Trophoblast cell (in vitro differentiated cells and primary cell): ENCODE results near the gene VAPB.

Experiments
- DNase-seq, 2 donors: peaks; one replicate each; pipeline ENCODE4 v3.0.0-alpha.2; 2016
- H2AFZ ChIP-seq: 2 replicates; pipeline ENCODE4 v1.6.1; 2013; ENCODE audit warnings: low read length, moderate library complexity, mild to moderate bottlenecking; ENCODE audit not compliant: insufficient read depth, poor library complexity
- H2AK5ac ChIP-seq: 2 replicates; pipeline ENCODE4 v1.6.1; 2013; ENCODE audit warnings: mild to moderate bottlenecking, low read length
- H2BK120ac ChIP-seq: 2 replicates; pipeline ENCODE4 v1.6.1; 2013; ENCODE audit warnings: low read length, mild to moderate bottlenecking, moderate library complexity; ENCODE audit not compliant: insufficient read depth, poor library complexity
- H2BK12ac ChIP-seq: 2 replicates; pipeline ENCODE4 v1.6.1; 2013; ENCODE audit warnings: mild to moderate bottlenecking, low read length, moderate library complexity
- H2BK5ac ChIP-seq: 2 replicates; pipeline ENCODE4 v1.6.1; 2013; ENCODE audit warnings: low read length, low read depth, moderate library complexity, mild to moderate bottlenecking; ENCODE audit not compliant: poor library complexity
- H3K14ac ChIP-seq: 2 replicates; pipeline ENCODE4 v1.6.1; 2013; ENCODE audit warnings: mild to moderate bottlenecking, low read length
- H3K18ac ChIP-seq: 2 replicates; pipeline ENCODE4 v1.6.1; 2013; ENCODE audit warnings: mild to moderate bottlenecking, low read length
- H3K23ac ChIP-seq: 2 replicates; pipeline ENCODE4 v1.6.1; 2013; ENCODE audit warnings: low read length
- H3K27ac ChIP-seq: 2 replicates; pipeline ENCODE4 v1.5.1; 2013; ENCODE audit warnings: low read depth, mild to moderate bottlenecking, inconsistent platforms, low read length, moderate library complexity
- H3K27me3 ChIP-seq: 2 replicates; pipeline ENCODE4 v1.6.1; 2013; ENCODE audit warnings: inconsistent platforms, mild to moderate bottlenecking, low read length, moderate library complexity; ENCODE audit not compliant: insufficient read depth
- H3K36me3 ChIP-seq, 2 experiments: 1 replicate in 1 of 2; 2 replicates in 1 of 2; pipeline ENCODE4 v1.6.1; 2013; ENCODE audit warnings: low read length in 2 of 2, mild to moderate bottlenecking in 2 of 2, moderate library complexity in 1 of 2; ENCODE audit not compliant: insufficient read depth in 2 of 2, control insufficient read depth in 1 of 2
- H3K4ac ChIP-seq: 2 replicates; pipeline ENCODE4 v1.6.1; 2013; ENCODE audit warnings: low read depth, mild to moderate bottlenecking, low read length, moderate library complexity
- H3K4me1 ChIP-seq, 2 experiments: 1 replicate in 1 of 2; 2 replicates in 1 of 2; pipeline ENCODE4 v1.6.1; 2013; ENCODE audit warnings: low read length in 2 of 2, mild to moderate bottlenecking in 2 of 2, moderate library complexity in 1 of 2; ENCODE audit not compliant: insufficient read depth in 2 of 2, control insufficient read depth in 1 of 2
- H3K4me2 ChIP-seq: 2 replicates; pipeline ENCODE4 v1.6.1; 2013; ENCODE audit warnings: inconsistent platforms, mild to moderate bottlenecking, low read length, moderate library complexity
- H3K4me3 ChIP-seq: 2 replicates; pipeline ENCODE4 v1.5.1; 2013; ENCODE audit warnings: mild to moderate bottlenecking, low read depth, low read length, inconsistent platforms
- H3K79me1 ChIP-seq: one replicate; pipeline ENCODE4 v1.6.1; 2013; ENCODE audit warnings: low read length
- H3K79me2 ChIP-seq: 2 replicates; pipeline ENCODE4 v1.6.1; 2013; ENCODE audit warnings: low read length, mild to moderate bottlenecking; ENCODE audit not compliant: control insufficient read depth, insufficient read depth, poor library complexity
- H3K9ac ChIP-seq: 2 replicates; pipeline ENCODE4 v1.6.1; 2013; ENCODE audit warnings: mild to moderate bottlenecking, low read length
- H3K9me3 ChIP-seq: 2 replicates; pipeline ENCODE4 v1.6.1; 2013; ENCODE audit warnings: low read depth, mild to moderate bottlenecking, control low read depth, inconsistent platforms, low read length; ENCODE audit not compliant: insufficient read depth
- H4K12ac ChIP-seq: 2 replicates; pipeline ENCODE4 v1.6.1; 2013; ENCODE audit warnings: low read depth, mild to moderate bottlenecking, low read length, moderate library complexity
- H4K8ac ChIP-seq: 2 replicates; pipeline ENCODE4 v1.6.1; 2013; ENCODE audit warnings: low read depth, mild to moderate bottlenecking, low read length, moderate library complexity
- H4K91ac ChIP-seq: one replicate; pipeline ENCODE4 v1.6.1; 2013; ENCODE audit warnings: low read depth, mild to moderate bottlenecking, low read length, moderate library complexity
- WGBS: extraction: QIAGEN DNeasy Blood & Tissue Kit; methylation state at CpG from one replicate; pipeline ENCODE4 v1.1.7; 2013; ENCODE audit warnings: missing lambda C conversion rate; ENCODE audit not compliant: insufficient read length, insufficient coverage; ENCODE audit errors: extremely low coverage; 5-methylcytosine and 5-hydroxymethylcytosine counted together

Gene VAPB

GRCh38 chr20:58497076-58497641 is 108.1 kb downstream of the VAPB start:
- no peaks in the 10 kb centered on the region for H3K79me2 ChIP-seq
- no peak overlapping the region for H3K4ac ChIP-seq
- H3K4me1 ChIP-seq = no peaks in the 10 kb centered on the region
- H3K27ac ChIP-seq = no peak overlapping the region
- no peaks in the 10 kb centered on the region for H3K79me1 ChIP-seq
- no peak overlapping the region for H4K12ac ChIP-seq
- H2BK5ac ChIP-seq = no peak overlapping the region
- no peak overlapping the region for H2BK120ac ChIP-seq
- H3K23ac ChIP-seq = no peak overlapping the region
- no peak overlapping the region for H4K91ac ChIP-seq
- H3K18ac ChIP-seq = no peak overlapping the region
- peaks cover 17% of the 10 kb centered on the region for H3K9me3 ChIP-seq
- H3K9ac ChIP-seq = no peak overlapping the region
- H3K4me3 ChIP-seq = no peak overlapping the region
- no peak overlapping the region for H3K4me2 ChIP-seq
- no peak overlapping the region for H3K14ac ChIP-seq
- no peak overlapping the region for H2BK12ac ChIP-seq
- no peak for DNase-seq
- H3K36me3 ChIP-seq = no peaks in the 10 kb centered on the region
- no CpG with 5 or more reads among the region's 16 CpGs for WGBS
- no peak overlapping the region for H2AK5ac ChIP-seq
- no peak overlapping the region for H2AFZ ChIP-seq
- H4K8ac ChIP-seq = no peak overlapping the region
- no peaks in the 10 kb centered on the region for H3K27me3 ChIP-seq

- H3K27ac ChIP-seq = no peak overlapping the region
- no peaks in the 10 kb centered on the region for H3K36me3 ChIP-seq
- no peak for DNase-seq
- no CpG with 5 or more reads among the region's 13 CpGs for WGBS
- H2BK12ac ChIP-seq = no peak overlapping the region
- H3K18ac ChIP-seq = no peak overlapping the region
- no peaks in the 10 kb centered on the region for H3K79me1 ChIP-seq
- no peak overlapping the region for H2AK5ac ChIP-seq
- H3K23ac ChIP-seq = no peak overlapping the region
- H3K9me3 ChIP-seq = peaks cover 19% of the 10 kb centered on the region
- no peak overlapping the region for H4K91ac ChIP-seq
- H4K8ac ChIP-seq = no peak overlapping the region
- H2BK5ac ChIP-seq = no peak overlapping the region
- H2AFZ ChIP-seq = no peak overlapping the region
- H3K4me2 ChIP-seq = no peak overlapping the region
- H3K9ac ChIP-seq = no peak overlapping the region
- H3K27me3 ChIP-seq = no peaks in the 10 kb centered on the region
- H2BK120ac ChIP-seq = no peak overlapping the region
- no peaks in the 10 kb centered on the region for H3K79me2 ChIP-seq
- no peak overlapping the region for H4K12ac ChIP-seq
- H3K4me3 ChIP-seq = no peak overlapping the region
- no peak overlapping the region for H3K4ac ChIP-seq
- no peaks in the 10 kb centered on the region for H3K4me1 ChIP-seq
- H3K14ac ChIP-seq = no peak overlapping the region
Observed at GRCh38 chr20:58497724-58498469, 108.9 kb downstream of the VAPB start.

GRCh38 chr20:58498470-58499068 is 109.5 kb downstream of the VAPB start:
- Histone ChIP-seq H4K12ac (no peak overlapping the region), H2BK12ac (no peak overlapping the region), H3K18ac (no peak overlapping the region), H3K4me2 (no peak overlapping the region), H3K9ac (no peak overlapping the region), H2AK5ac (no peak overlapping the region), H2AFZ (no peak overlapping the region), H2BK120ac (no peak overlapping the region), H3K4ac (no peak overlapping the region), H3K23ac (no peak overlapping the region), H3K36me3 (no peaks in the 10 kb centered on the region), H4K8ac (no peak overlapping the region), H3K14ac (no peak overlapping the region), H3K9me3 (peaks cover 19% of the 10 kb centered on the region), H3K27ac (no peak overlapping the region), H3K79me2 (no peaks in the 10 kb centered on the region), H2BK5ac (no peak overlapping the region), H3K27me3 (no peaks in the 10 kb centered on the region), H3K79me1 (no peaks in the 10 kb centered on the region), H4K91ac (no peak overlapping the region), H3K4me3 (no peak overlapping the region), H3K4me1 (no peaks in the 10 kb centered on the region)
- WGBS = no CpG with 5 or more reads among the region's 9 CpGs
- no peak for DNase-seq

- H3K14ac ChIP-seq = no peak overlapping the region
- no peak overlapping the region for H3K4me2 ChIP-seq
- H2AK5ac ChIP-seq = no peak overlapping the region
- no peaks in the 10 kb centered on the region for H3K27me3 ChIP-seq
- no peaks in the 10 kb centered on the region for H3K4me1 ChIP-seq
- no peak overlapping the region for H3K27ac ChIP-seq
- no peak overlapping the region for H3K4me3 ChIP-seq
- H4K91ac ChIP-seq = no peak overlapping the region
- no peaks in the 10 kb centered on the region for H3K79me1 ChIP-seq
- no peaks in the 10 kb centered on the region for H3K79me2 ChIP-seq
- WGBS = no CpG with 5 or more reads among the region's 7 CpGs
- no peak overlapping the region for H2AFZ ChIP-seq
- H4K8ac ChIP-seq = no peak overlapping the region
- H3K9ac ChIP-seq = no peak overlapping the region
- no peak overlapping the region for H2BK12ac ChIP-seq
- no peak overlapping the region for H3K4ac ChIP-seq
- no peak for DNase-seq
- H2BK5ac ChIP-seq = no peak overlapping the region
- H2BK120ac ChIP-seq = no peak overlapping the region
- peaks cover 25% of the 10 kb centered on the region for H3K9me3 ChIP-seq
- no peak overlapping the region for H4K12ac ChIP-seq
- H3K23ac ChIP-seq = no peak overlapping the region
- H3K18ac ChIP-seq = no peak overlapping the region
- no peaks in the 10 kb centered on the region for H3K36me3 ChIP-seq
Observed at GRCh38 chr20:58500256-58500655, 111.2 kb downstream of the VAPB start.
